NCI-H2081 treated with DMSO at 0.1 percent for 48 hours (cell line): Measurements from ENCODE around the gene ELAVL1.

Source experiments
- DNase-seq: peaks from one replicate; lab custom pipeline; 2025; lab: John Stamatoyannopoulos, UW

Gene ELAVL1

GRCh38 chr19:8021374-8021773 lies 15.9 kb upstream of the ELAVL1 start:
- DNase-seq = no peak

GRCh38 chr19:8020681-8021080 lies 15.2 kb upstream of the ELAVL1 start:
- DNase-seq = no peak

GRCh38 chr19:8017808-8018207 lies 12.4 kb upstream of the ELAVL1 start:
- DNase-seq = no peak

- DNase-seq = no peak
Observed at GRCh38 chr19:8004723-8005513, 523 bp downstream of the ELAVL1 start.

GRCh38 chr19:8004001-8004400 lies 1.4 kb downstream of the ELAVL1 start:
- DNase-seq = no peak

- peak; percentile 7 for DNase-seq
Observed at GRCh38 chr19:8001995-8002849, 3.2 kb downstream of the ELAVL1 start.

GRCh38 chr19:8001651-8001994 lies 3.8 kb downstream of the ELAVL1 start:
- no peak for DNase-seq

- DNase-seq = no peak
Observed at GRCh38 chr19:8000298-8001038, 5.0 kb downstream of the ELAVL1 start.

- DNase-seq = no peak
Observed at GRCh38 chr19:7999376-7999775, 6.1 kb downstream of the ELAVL1 start.

GRCh38 chr19:7997809-7998480 lies 7.5 kb downstream of the ELAVL1 start:
- DNase-seq = no peak

- no peak for DNase-seq
Observed at GRCh38 chr19:7996883-7997282, 8.6 kb downstream of the ELAVL1 start.

GRCh38 chr19:7995810-7996158 lies 9.7 kb downstream of the ELAVL1 start:
- DNase-seq = no peak

GRCh38 chr19:7994928-7995809 lies 10.3 kb downstream of the ELAVL1 start:
- no peak for DNase-seq

- DNase-seq = no peak
Observed at GRCh38 chr19:7994114-7994513, 11.3 kb downstream of the ELAVL1 start.

GRCh38 chr19:7993560-7993959 lies 11.9 kb downstream of the ELAVL1 start:
- DNase-seq = no peak

GRCh38 chr19:7992575-7992974 lies 12.9 kb downstream of the ELAVL1 start:
- no peak for DNase-seq

GRCh38 chr19:7989071-7989575 lies 16.3 kb downstream of the ELAVL1 start:
- DNase-seq = no peak

GRCh38 chr19:7988307-7988706 lies 17.1 kb downstream of the ELAVL1 start:
- no peak for DNase-seq

- DNase-seq = no peak
Observed at GRCh38 chr19:7987114-7987768, 18.2 kb downstream of the ELAVL1 start.

GRCh38 chr19:7986321-7987113 lies 18.9 kb downstream of the ELAVL1 start:
- no peak for DNase-seq
